ENCODE measurements around the gene AMOTL2.

DNA sequence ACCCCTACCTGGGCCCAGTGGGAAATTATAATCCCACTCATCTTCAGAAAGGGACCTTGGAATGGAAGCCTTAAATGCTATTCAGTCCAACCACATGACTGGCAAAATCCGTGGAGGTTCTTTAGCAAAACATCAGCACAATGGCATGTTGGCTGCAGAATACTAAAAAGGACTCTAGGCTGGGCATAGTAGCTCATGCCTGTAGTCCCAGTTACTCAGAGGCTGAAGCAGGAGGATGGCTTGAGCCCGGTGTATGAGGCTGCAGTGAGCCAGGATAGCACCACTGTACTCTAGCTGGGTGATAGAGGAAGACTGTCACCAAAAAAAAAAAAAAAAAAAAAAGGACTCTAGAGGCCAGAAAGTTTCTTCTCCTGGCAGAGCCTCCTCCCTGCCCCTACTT, 63.0 kb downstream of the AMOTL2 start:
- TF ChIP-seq, protein P1, sequence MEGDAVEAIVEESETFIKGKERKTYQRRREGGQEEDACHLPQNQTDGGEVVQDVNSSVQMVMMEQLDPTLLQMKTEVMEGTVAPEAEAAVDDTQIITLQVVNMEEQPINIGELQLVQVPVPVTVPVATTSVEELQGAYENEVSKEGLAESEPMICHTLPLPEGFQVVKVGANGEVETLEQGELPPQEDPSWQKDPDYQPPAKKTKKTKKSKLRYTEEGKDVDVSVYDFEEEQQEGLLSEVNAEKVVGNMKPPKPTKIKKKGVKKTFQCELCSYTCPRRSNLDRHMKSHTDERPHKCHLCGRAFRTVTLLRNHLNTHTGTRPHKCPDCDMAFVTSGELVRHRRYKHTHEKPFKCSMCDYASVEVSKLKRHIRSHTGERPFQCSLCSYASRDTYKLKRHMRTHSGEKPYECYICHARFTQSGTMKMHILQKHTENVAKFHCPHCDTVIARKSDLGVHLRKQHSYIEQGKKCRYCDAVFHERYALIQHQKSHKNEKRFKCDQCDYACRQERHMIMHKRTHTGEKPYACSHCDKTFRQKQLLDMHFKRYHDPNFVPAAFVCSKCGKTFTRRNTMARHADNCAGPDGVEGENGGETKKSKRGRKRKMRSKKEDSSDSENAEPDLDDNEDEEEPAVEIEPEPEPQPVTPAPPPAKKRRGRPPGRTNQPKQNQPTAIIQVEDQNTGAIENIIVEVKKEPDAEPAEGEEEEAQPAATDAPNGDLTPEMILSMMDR (conservative IDR thresholded peaks at IDR 0.05; ENCODE audit: low read depth in 2 of 2): no peak
- TF ChIP-seq CREB1 (CRISPR knock-in tag; IDR thresholded peaks at IDR 0.05; ENCODE audit: low read depth): no peak
- no peak for TF ChIP-seq ZNF114 (CRISPR knock-in tag; IDR thresholded peaks at IDR 0.05)
- TF ChIP-seq EZH2 (IDR thresholded peaks at IDR 0.05; ENCODE audit: low read depth, unreplicated experiment): no peak
- TF ChIP-seq ZNF331 (CRISPR knock-in tag; IDR thresholded peaks at IDR 0.05; ENCODE audit: low read depth): no peak
- TF ChIP-seq ETS1 (IDR thresholded peaks at IDR 0.05): no peak
- TF ChIP-seq POLR2AphosphoS5 (IDR thresholded peaks at IDR 0.05; ENCODE audit: low read depth): no peak
- no peak for TF ChIP-seq JUNB (IDR thresholded peaks at IDR 0.05; ENCODE audit: unreplicated experiment)
- TF ChIP-seq EZH2phosphoT487 (IDR thresholded peaks at IDR 0.05; ENCODE audit: unreplicated experiment): no peak
